Suppressor macrophage treated with lipopolysaccharide for 4 hours (primary cell): ENCODE measurements around the gene MATN1.

Experiments used
- DNase-seq: peaks from one replicate; pipeline ENCODE4 v3.0.0-alpha.2; 2020

MATN1 gene

DNA sequence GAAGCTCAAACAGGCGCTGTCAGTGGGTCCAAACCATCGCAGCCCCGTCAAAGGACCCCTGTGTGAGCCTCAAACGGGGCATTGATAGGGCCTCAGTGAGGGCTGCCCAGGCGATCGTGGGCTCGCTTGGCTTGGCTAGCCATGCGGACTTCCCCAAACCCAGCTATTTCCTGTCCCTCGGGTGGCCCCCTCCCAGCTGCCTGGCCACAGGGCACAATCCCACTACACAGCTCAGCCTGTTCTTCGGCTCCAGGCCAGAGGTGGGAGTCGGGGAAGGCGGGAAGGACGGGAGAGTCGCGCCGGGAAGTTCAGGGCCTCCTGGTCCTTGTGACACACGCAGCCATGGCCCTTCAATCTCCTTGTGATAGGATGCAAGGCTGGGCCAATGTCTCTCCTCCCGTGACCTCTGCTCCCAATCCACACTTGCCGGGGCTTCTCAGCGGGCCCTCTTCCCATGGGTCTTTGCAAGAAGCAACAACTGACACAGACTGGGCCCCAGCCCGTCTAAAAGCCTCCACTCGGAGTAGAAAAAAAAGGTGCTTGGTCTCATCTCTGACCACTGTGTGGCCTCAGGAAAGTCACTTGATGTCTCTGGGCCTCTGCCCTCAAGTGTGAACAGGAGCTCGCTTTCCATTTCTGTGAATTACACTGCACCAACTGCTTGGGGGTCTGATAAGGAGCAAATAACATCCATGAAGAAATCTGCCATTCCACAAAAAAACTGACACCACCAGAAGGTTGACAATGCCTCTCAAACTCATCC, 7.1 kb upstream of the MATN1 start:
- DNase-seq, result no peak

DNA sequence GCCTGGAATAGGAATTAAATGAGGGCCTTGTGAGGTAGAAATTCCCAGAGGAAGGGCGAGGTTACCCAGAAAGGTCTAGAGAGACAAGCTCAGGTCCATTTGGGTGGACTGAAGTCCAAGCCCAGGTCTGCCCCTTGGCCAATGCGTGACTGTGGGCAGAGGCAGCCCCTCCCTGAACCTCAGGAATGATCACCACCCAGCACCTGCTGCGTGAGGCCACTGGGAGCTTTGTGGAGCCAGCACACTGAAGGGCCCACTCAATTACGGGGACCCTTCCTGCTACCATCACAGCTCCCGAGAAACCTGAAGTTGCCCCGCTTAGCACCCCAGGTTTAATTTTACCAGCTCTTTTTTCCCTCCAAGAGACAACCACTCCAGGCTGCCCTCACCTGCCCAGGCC, 6.5 kb upstream of the MATN1 start:
- no peak for DNase-seq

DNA sequence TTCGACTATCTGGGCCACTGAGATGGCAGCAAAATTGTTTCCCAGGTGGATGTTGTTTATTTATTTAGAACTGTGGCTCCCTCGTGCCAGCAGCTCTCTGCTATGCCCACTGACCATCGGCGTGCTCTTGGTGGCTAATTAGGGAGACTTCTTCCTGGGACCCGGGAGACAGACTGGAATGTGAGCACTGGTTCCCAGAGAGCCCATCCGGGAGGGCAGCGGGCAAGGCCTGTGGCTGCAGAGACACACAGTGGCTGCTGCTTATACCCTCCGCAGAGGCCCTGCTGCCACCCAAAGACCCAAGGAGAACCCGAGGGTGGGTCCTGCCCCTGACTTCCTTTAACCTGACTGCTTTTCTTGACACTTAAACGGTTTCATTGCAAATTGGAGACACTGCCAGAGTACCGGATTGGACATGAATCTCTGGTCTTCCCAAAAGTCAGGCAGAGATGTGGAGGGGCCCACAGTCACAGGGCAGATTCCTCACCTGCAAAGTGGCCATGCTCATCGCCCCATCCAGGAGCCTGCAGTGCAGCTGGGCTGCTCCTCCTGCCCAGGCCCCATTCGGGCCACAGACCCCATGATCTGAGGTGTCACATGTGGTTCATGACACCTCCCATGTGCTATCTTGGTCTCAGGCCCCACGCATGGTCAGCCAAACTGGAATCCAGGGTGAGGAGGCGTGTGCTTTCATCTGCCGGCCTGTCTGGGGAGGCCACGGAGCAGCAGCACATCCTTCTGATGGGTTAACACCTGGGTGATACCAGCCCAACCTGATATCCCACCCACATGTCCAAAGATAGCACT, 5.7 kb upstream of the MATN1 start:
- no peak for DNase-seq

DNA sequence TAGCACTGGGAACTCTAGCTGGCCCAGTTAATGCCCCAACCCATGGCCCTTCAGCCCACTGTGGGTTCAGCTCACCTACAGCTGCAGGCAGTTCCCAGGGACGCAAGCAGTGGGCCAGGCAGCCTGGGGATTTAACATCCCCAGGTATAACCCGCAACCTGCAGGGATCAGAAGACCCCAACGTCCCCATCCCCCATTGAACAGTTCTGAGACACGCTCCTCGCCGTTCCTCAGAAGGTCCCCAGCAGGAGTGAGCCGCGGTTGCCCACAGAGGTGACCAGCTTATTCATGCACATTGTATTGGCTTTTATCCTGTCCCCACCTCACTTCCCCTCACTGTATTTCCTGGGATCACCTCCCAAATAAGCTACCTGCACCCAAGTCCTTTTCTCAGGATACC, 5.0 kb upstream of the MATN1 start:
- DNase-seq, result no peak

DNA sequence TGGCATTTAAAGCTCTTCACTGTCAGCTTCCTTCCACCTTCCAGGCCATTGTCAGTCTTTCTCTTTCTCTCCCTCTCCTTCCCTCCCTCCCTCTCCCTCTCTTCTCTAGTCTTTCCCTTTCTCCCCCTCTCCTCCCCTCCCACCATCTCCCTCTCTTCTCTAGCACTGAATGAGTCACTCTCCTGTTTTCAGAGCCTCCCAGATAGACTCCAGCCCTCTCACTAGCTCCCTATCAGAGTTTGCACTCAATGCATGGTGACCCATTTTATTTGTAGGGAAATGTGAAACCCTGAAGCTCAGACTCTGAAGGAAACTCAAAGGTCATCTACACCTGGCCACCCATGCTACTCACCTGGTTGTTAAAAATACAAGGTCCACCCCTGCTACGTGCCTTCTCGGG, 4.4 kb upstream of the MATN1 start:
- no peak for DNase-seq

DNA sequence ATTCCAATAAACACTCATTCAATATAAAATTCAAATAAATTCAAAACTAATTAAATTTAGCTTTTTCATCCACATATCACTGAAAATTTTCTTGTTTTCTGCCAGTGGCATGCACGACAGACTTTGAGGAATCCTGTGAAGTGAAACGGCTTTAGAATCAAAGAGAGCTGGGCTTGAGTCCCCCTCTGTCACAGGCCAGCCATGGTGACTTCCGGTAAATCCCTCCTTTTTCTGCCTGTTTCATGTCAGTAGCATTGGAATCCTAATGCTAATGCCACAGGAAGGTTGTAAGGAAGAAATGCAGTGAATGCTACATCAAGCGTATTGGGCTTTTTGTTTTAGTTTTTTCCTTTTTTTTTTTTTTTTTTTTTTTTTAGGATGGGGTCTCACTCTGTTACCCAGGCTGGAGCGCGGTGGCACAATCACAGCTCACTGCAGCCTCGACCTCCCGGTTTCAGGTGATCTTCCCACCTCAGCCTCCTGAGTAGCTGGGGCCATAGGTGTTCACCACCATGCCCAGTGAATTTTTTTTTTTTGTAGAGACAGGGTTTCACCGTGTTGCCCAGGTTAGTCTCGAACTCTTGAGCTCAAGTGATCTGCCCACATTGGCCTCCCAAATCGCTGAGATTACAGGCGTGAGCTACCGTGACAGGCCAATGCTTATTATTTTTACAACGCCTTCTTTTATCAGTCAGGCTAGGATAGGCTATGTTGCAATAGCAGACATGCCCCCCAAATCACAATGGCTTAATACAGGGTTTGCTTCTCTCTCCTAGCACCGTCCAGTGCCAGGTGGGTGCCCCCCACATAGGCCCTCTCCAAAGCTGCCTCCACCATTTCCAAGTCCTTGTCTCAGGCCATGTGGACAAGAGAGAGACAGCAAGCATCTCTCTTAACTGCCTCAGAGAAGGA, 3.6 kb upstream of the MATN1 start:
- DNase-seq, result no peak

DNA sequence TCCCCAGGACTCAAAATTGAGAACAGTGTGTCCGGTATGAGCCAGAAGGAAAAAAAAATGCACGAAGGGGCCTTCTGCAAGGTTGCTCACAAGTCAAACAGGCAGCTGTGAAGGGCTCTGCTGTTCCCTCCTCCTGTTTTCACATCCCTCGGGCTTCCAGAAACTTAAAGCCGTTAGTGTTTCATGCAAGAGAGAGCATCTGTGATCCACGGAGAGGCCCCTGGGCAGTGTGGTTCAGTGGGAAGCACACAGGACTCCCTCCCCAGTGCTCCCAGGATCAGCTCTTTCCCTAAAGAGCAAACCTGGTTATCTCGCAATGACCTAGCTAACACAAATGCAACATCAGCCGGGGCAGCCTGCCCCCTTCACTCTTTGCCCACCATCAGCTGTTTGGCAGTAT, 2.9 kb upstream of the MATN1 start:
- DNase-seq, result no peak

DNA sequence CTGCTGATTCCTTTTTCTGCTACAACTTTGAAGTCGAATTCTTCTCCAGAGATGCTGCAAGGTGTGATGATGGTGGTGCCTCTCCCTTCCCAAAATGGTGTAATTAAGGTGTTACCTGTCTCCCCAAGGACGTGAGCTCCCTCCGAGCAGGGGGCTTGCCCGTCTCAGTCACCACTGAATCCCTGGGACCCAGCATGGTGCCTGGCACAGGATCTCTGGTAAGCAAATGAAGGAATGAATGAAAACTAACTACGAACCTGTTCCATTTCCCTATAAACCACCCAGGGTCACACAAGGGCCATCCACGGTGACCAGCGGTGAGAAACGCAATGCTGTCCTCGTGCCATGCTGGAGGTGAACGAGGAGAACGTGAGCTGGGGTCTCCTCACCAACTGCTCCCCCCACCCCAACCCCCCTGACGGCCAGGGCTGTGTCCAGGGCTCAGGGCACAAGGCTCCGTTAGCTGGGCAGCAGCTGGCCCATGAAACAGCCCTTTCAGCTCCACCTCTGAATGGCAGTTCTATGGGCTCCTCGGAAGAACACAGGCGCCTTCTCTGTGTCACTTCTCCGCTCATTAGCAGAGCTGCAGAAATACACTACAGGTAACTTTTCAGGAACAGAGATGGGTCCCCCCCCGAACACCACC, 2.2 kb upstream of the MATN1 start:
- DNase-seq, result no peak

DNA sequence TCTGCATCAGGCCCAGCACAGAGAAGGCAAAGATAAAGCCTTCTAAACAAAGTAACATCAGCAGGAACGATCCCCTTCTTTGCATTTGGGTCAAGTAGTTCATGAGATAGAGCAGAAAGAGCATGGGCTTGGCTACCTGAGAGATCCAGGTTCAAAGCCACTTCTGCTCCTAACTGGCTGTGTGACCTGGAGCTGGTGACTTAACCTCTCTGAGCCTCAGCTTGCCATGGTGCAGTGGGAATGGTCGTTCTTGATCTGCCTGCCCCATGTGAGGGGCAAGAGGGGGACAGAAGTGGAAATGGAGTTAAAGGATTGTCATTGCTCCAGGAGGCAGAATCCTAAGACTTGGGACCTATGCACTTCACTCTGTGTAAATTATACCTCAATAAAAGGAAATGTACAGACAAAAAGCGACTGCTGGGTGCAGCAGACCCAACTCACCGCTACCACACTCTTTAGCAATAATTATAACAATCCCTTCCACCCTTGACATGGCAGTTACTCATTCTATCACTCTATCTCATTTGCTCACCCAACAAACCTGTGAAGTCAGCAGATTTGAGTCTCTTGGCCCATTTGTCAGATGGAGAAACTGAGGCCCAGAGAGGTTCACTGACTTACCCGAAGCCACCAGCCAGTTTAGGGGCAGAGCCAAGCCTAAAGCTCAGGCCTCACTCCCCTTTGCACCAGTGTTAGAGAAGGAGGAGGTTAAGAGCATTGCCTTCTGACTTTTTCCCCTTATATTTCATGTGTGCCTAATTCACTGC, 1.5 kb upstream of the MATN1 start:
- DNase-seq, result no peak

DNA sequence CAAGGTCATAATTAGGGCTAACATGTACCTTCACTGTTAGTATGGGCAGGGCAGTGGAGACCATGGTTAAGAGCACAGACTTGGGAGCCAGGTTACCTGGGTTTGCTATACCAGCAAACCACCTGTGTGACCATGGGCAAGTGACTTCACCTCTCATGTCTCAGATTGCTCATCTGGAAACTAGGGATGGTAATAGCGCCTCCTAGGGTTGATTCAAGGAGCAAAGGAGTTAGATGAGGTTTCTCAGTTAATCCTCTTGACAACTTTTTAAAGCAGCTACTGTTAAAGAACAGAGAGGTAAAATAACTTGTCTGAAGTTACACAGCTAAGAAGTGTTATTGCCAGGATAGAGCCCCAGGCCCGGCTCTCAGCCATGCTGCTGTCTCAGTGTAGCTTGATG, 790 bp upstream of the MATN1 start:
- no peak for DNase-seq

DNA sequence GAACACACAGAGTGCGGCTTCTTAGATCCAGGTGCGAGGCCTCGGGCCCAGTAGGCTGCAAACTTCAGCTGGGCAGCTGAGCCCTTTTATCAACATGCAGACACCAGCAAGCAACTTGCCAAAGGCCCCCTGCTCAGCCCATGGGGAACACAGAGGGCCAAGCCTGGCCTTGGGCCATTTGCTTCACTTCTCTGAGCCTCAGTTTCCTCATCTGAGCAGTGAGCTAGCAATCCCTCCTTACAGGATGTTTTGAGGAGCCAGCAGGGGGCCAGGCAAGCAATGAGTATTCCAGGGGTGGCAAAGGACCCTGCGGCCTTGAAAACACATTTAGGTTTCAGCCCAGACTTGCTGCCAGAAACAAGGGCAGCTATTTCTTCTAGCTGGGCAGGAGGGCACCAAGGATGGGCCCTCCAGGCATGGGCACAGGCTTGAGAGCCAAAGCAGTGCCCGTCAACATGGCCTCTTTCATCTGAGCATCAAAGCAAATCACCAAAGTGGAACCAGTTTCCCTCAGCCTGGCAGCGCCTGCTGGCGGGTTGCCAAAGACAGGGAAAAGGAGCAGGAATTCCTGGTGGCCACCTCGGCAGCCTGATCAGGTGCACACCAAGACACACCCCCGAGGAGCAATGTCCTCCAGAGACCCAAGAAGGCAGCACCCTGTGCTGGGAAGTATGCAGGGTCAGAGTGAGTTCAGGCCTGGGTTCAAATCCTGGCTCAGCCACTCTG, 1.4 kb downstream of the MATN1 start:
- no peak for DNase-seq

DNA sequence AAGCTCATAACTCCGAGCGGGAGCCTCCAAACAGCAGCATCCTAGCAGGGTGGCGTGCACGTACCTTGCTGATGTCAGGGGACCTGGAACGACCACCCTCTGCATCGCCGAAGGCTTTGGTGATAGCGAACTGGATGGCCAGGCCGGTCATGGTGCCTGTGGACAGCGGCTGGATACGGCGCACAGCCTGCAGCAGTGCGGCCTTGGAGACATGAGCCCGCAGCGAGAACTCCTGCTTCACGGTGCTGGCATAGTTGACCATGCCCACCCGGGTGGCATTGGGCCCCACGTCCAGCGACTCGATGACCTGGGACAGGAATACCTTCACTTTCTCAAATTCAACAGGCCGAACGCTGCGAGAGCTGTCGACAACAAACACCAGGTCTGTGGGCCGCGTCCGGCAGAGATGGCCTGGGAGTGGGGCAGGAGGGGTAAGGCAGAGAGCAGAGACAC, 2.0 kb downstream of the MATN1 start:
- no peak for DNase-seq

DNA sequence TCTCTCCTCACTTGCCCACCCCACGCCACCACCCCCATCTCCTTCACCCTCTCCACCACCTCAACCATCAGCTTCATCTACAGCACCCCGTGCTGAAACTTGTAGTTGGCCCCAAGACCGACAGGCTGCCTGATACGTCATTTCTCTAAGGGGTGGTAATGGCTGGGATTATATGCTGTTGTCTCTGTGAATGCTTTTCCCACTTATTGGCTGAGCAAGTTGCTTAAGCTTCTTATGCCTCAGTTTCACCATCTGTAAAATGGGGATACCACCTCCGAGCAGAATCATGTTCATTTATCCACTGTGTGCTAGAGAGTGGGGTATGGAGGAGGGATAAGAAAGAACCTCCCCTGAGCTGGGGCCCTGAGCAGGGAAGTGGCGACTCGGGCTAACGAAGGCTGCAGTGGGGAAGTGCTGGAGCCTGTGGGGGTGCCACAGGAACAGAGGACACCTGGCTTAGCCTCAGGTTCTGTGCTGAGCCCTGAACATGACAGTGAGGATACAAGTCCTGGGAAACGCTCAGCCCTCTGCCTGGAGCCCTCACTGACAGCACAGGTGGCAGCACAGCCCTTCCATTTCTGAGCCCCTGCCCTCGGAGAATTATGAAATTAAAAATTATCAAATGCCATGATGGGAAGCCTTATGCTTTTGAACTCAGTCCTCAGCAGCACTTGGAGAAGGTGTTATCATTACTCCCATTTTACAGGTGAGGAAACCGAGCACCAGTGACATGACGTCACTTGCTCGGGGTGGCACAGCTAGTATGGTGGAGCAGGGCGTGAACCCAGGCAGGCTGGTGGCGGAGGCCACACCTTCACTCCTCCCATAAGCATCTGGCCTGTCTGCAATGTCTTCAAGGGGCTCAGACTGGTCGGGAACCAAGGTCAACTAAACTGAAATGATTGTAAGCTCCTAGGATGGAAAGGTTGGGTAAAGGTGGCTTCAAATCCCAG, 2.8 kb downstream of the MATN1 start:
- no peak for DNase-seq

DNA sequence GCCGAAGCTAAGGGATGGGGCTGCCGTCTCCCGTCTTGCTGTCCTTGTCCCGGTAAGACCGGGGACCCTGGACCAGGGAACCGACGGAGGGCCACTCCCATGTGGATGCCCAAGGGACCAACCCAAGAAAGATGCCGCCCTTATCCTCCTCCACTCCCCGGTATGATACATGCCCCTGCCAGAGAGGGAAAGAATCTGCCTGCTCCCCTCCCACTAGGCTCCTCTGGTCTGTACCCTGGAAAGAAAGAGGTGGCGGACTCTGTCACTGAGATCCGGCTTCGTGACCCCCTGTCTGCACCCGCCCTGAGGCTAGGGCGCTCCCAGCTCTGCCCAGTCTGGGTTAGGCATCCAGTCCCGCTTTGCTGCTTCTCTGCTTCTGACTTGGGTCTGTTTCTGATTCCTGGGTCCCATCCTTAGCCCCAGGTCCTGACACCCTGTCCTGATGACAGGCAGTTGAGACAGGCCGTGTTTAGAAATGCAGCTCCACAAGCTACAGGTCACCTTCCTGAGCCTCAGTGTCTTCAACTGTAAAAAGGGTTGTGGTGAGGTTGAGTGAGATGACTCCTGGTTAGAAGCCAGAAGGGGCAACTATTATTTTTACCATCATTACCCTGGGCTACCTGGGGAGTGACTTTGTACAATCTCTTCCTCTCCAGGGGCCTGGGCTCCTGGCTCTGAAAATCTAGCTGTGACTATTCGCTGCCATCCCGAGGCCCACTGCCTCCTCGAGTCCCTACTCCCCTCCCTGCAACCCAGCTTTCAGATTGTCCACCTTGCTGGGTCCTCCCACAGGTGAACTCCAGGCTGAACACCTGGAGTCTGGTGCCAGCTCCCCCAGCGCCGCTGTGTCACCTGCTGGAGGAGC, 3.7 kb downstream of the MATN1 start:
- DNase-seq, result peak; percentile 77

DNA sequence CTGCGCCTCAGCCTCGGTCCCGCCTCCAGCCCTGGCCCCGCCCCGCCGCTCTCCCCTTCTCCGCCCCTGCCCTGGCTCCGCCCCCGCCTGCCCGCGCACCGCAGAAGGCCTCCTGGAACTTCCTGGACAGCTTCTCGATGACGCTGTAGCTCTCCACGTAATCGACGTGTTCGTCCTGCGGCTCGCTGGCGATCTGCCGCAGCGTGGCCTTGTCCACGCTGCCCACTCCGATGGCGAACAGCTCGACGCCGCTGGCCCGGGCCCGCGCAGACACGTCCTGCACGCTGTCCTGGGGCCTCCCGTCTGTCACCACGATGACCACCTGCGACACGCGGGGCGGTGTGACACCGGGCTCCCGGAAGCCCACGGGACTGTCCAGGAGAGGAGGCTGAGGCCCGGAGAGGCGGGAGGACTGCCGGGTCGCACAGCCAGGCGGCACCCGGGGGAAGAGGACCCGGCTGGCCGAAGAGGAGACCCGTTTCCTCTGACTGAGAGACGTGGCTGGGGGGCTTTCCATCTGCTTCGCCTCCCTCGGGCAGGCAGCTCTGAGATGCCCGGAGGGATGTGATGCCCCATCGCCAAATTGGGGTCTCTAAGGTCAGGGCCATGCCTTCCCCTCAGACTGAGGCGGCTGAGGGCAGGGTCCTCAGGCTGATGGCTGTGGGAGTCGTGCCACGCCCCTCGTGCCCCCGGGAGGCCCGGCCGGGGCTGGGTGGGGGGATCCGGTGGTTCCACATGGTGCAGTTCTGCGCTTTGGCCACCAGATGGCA, 4.6 kb downstream of the MATN1 start:
- peak; percentile 99 for DNase-seq

DNA sequence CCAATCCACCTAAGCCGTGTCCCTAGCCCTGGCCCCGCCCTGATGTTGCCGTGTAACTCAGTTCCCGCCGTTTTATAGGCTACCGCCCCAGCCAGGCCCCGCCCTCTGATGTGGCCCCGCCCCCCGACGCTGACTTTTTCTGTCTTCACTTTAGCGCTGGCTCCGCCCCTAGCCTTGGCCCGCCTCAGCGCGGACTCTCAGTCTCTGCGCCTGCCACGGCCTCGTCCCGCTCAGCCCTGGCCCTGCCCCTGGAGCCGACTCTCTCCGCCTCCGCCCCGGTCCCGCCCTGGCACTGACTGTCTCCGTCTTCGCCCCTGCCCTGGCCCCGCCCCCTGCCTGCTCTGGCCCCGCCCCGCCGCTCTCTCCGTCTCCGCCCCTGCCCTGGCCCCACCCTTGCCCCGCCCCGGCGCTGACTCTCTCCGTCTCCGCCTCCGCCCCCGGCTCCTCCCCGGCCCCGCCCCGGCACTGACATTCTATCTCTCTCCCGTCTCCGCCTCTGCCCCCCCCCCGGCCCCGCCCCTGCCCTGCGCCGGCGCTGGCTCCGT, 5.2 kb downstream of the MATN1 start:
- DNase-seq, result peak; percentile 100

DNA sequence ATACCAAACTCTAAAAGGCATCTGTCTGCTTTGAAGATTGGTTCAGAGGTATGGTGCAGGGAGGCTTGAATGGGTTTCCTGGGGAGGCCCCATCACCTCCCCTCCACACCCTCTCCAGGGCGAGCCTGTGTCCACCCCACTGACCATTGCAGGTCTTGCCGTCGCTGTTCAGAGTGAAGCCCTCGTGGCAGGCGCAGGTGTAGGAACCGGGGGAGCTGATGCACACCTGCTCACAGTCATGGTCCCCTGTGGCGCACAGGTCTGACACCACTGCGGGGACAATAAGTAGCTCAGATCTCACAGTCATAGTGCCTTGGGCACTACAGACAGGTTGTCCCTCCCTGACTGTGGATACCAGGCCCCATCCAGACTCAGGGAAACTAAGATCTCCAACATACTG, 6.7 kb downstream of the MATN1 start:
- no peak for DNase-seq

DNA sequence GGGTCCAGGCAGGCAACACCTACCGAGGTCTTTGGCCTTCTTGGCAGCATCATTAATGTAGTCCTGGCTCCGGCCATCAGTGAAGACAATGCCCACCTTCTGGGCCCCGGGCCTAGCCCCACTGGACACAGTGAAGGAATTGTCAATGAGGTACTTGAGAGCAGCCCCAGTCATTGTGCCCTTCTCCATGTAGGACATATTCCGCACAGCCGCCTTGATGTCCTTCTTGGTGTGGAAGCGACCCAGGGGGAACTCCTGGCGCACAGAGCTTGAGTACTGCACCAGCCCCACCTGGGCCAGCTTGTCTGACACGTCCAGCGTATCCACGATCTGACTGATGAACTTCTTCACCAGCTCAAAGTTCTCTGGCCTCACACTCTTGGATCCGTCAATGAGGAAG, 7.5 kb downstream of the MATN1 start:
- no peak for DNase-seq
